NCI-H1105 treated with DMSO at 0.1 percent for 48 hours (cell line): ENCODE data around the gene CA11.
"Not testable (repeated sequence)": the region's sequence is repeated elsewhere in the genome, so short reads cannot be mapped to it uniquely, and the experiment has no call there.

ENCODE experiments used
- DNase-seq: peaks from one replicate; lab custom pipeline; 2025; lab: John Stamatoyannopoulos, UW

CA11 gene

GRCh38 chr19:48642862-48643261 is 3.1 kb downstream of the CA11 start:
- no peak for DNase-seq

- DNase-seq: no peak
Observed at GRCh38 chr19:48641850-48642249, 4.1 kb downstream of the CA11 start.

- DNase-seq: no peak
Observed at GRCh38 chr19:48639483-48640375, 6.3 kb downstream of the CA11 start.

GRCh38 chr19:48638831-48639381 is 7.1 kb downstream of the CA11 start:
- no peak for DNase-seq

GRCh38 chr19:48637948-48638830 is 7.8 kb downstream of the CA11 start:
- DNase-seq: peak; percentile 87

- peak; percentile 98 for DNase-seq
Observed at GRCh38 chr19:48637449-48637947, 8.5 kb downstream of the CA11 start.

GRCh38 chr19:48636859-48637448 is 9.0 kb downstream of the CA11 start, which contains the start of gene DBP:
Gene DBP (minus strand): TSS chr19:48637379. CDS start chr19:48636994, 385 bp downstream.
- peak; percentile 19 for DNase-seq

GRCh38 chr19:48635966-48636858 is 9.8 kb downstream of the CA11 start:
- DNase-seq: no peak

- DNase-seq: peak; percentile 42
Observed at GRCh38 chr19:48635263-48635965, 10.6 kb downstream of the CA11 start.

- DNase-seq: peak; percentile 92
Observed at GRCh38 chr19:48634424-48635262, 11.3 kb downstream of the CA11 start.

- no peak for DNase-seq
Observed at GRCh38 chr19:48634036-48634342, 12.0 kb downstream of the CA11 start.

- DNase-seq: no peak
Observed at GRCh38 chr19:48633148-48634035, 12.6 kb downstream of the CA11 start.

GRCh38 chr19:48632692-48633147 is 13.3 kb downstream of the CA11 start:
- no peak for DNase-seq

- not testable (repeated sequence) for DNase-seq
Observed at GRCh38 chr19:48632286-48632685, 13.7 kb downstream of the CA11 start.

- peak; percentile 8 for DNase-seq
Observed at GRCh38 chr19:48631225-48631624, 14.8 kb downstream of the CA11 start.

GRCh38 chr19:48630296-48631063 is 15.5 kb downstream of the CA11 start:
- peak; percentile 34 for DNase-seq

GRCh38 chr19:48629599-48630295 is 16.2 kb downstream of the CA11 start:
- DNase-seq: peak; percentile 86
